Left forelimb (tissue), 1 donor: ENCODE measurements around the gene SLC7A5.
"Not testable (repeated sequence)": the region's sequence is repeated elsewhere in the genome, so short reads cannot be mapped to it uniquely, and the experiment has no call there.

Source experiments
- DNase-seq: peaks from one replicate; pipeline ENCODE4 v3.0.0-alpha.2; 2018; ENCODE audit warnings: low spot score

The SLC7A5 gene

GRCh38 chr16:87822108-87822970 lies 47.0 kb downstream of the SLC7A5 start:
- DNase-seq: no peak

GRCh38 chr16:87821376-87822107 lies 47.8 kb downstream of the SLC7A5 start:
- DNase-seq: no peak

- no peak for DNase-seq
Measured at GRCh38 chr16:87819983-87820382, 49.3 kb downstream of the SLC7A5 start.

GRCh38 chr16:87819282-87819681 lies 50.0 kb downstream of the SLC7A5 start:
- DNase-seq: no peak

GRCh38 chr16:87818533-87819161 lies 50.7 kb downstream of the SLC7A5 start:
- DNase-seq: no peak

- no peak for DNase-seq
Measured at GRCh38 chr16:87817910-87818309, 51.4 kb downstream of the SLC7A5 start.

- not testable (repeated sequence) for DNase-seq
Measured at GRCh38 chr16:87817370-87817769, 51.9 kb downstream of the SLC7A5 start.

GRCh38 chr16:87816507-87817100 lies 52.7 kb downstream of the SLC7A5 start:
- no peak for DNase-seq

- no peak for DNase-seq
Measured at GRCh38 chr16:87815567-87815966, 53.7 kb downstream of the SLC7A5 start.

GRCh38 chr16:87812200-87812656 lies 57.1 kb downstream of the SLC7A5 start:
- DNase-seq: no peak

GRCh38 chr16:87811454-87811853 lies 57.9 kb downstream of the SLC7A5 start:
- not testable (repeated sequence) for DNase-seq

- DNase-seq: no peak
Measured at GRCh38 chr16:87809150-87809902, 60.0 kb downstream of the SLC7A5 start.

GRCh38 chr16:87808108-87808507 lies 61.2 kb downstream of the SLC7A5 start:
- no peak for DNase-seq

GRCh38 chr16:87806641-87807546 lies 62.4 kb downstream of the SLC7A5 start:
- no peak for DNase-seq

GRCh38 chr16:87806261-87806640 lies 63.1 kb downstream of the SLC7A5 start:
- no peak for DNase-seq

GRCh38 chr16:87803385-87803784 lies 65.9 kb downstream of the SLC7A5 start:
- DNase-seq: no peak

GRCh38 chr16:87802670-87803069 lies 66.6 kb downstream of the SLC7A5 start:
- DNase-seq: no peak

GRCh38 chr16:87801679-87802259 lies 67.5 kb downstream of the SLC7A5 start:
- DNase-seq: no peak

- no peak for DNase-seq
Measured at GRCh38 chr16:87800497-87800896, 68.8 kb downstream of the SLC7A5 start.

GRCh38 chr16:87795336-87795735 lies 74.0 kb downstream of the SLC7A5 start:
- no peak for DNase-seq
